Heart left ventricle (tissue), 13 donors: ENCODE data around the gene NPR2.

Source experiments
- CTCF ChIP-seq, 12 donors: fragments of 200-600 bp; sonication (generic) in 4 of 12; IDR thresholded peaks; one replicate each; pipeline versions ENCODE4 v1.5.0 to v1.8.0; 2018 to 2022; ENCODE audit warnings: antibody characterized with exemption in 12 of 12, mild to moderate bottlenecking in 5 of 12
- POLR2A ChIP-seq, 2 donors: fragments of 450-650 bp; IDR thresholded peaks; one replicate each; pipeline ENCODE4 v1.6.1; 2017; ENCODE audit warnings: antibody characterized with exemption in 2 of 2, mild to moderate bottlenecking in 2 of 2, moderate library complexity in 2 of 2
- donor health status: ischemic (EF 13 %, LVEDD 7.1; RV severe dilation, severe dysfunction).
- donor health status: DM: no; HTN: yes; CAD: no.
- donor health status: DM: no; HTN: no; CAD: no.
- donor health status: ischemic (EF 25% LVEDD 6.9; RV normal size, moderate dysfunction).
- donor health status: ischemic (EF 25% LVEDD 5.7; RV mildly dilated, moderate dysfunction).
- donor health status: ischemic (EF 35%, LVEDD 5.7; RV mildly dilated, moderate dysfunction).
- donor health status: nonischemic (EF 11% LVEDD 7.7; RV severe dilation, severe dysfunction).
- donor health status: DM: yes; HTN: yes; CAD: no.
- donor health status: PGD.
- donor health status: ischemic (EF 29% LVEDD 5.4; RV normal size, mild dysfunction).
- donor health status: nonischemic (EF 23%, LVEDD 6.1; RV moderate dilation, normal function).

- TF ChIP-seq CTCF (IDR thresholded peaks at IDR 0.05) (no peak), POLR2A (IDR thresholded peaks at IDR 0.05) (no peak)
Observed at GRCh38 chr9:35822926-35823325, 31.5 kb downstream of the NPR2 start.
